Activated T-helper 1 cell treated with anti-CD3 and anti-CD28 coated beads, Interleukin-2, amount 50 U/mL, for 16 hours (primary cell): ENCODE data around the gene GRB14.
"Not testable (repeated sequence)": the region's sequence is repeated elsewhere in the genome, so short reads cannot be mapped to it uniquely, and the experiment has no call there.

ENCODE experiments used
- DNase-seq, 2 donors: peaks; one replicate each; pipeline ENCODE4 v3.0.0-alpha.2; 2020; ENCODE audit warnings: low read depth in 1 of 2, low spot score in 1 of 2

Gene GRB14

DNA sequence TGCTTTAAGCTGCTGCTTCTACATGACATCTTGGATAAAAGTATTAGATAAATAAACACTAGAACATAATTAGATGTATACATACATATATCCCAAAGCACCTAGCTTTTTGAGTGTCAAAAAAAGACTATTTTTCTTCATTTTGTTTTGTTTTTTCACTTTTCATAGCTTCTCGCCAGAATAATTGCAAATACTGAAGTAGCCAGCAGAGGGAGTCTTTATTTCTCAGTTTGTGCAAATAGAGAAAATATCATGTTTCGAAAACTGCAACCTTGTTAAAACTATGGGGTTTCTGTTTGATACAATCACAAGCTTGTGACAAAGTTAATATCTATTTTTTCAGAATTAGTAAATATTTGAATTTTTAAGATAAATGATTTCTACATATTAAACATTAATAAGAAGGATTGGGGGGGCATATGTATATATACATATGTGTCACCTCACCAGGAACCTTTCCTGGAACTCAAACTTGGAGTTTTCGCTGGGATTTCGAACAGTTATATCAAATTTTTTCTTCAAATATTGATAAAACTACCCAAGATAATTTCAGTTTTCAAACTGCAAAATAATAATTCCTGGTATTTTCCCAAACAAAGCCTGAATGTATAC, 61.0 kb downstream of the GRB14 start:
- no peak for DNase-seq

DNA sequence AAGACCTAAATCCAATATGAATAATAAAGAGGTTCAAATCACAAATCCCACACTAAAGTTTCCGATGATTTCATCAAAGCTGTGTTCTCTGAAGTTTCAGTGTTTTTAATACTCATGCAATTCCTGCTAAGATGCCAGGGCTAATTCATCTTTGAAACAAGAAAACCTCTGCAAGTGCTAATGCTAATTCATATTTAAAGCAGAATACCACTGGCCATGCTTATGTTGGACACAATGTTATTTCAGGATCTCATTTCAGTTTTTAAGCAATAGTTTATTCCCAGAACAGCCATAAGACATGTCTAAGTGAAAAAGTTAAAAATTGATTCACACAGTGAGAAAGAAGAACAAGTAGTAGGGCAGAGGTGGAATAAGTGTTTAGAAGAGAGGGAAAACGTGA, 62.8 kb downstream of the GRB14 start:
- DNase-seq: no peak

DNA sequence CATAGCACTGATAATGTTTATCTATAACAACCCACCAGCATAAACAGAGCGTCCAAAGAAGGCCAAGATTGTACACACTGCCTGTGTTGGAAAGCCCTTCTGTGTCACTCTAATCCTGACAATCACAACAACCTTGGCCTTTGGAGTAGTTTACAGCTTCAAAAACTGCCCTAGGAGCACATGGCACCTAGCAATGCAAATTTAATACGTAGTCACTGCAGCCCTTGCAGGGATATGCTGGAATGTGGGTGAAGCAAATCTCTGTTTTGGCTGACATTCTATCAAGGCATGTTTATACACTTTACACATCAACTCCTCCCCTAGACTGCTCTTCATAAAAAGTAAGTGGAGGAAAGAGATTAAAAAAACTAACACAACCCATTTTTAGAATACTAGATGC, 66.8 kb downstream of the GRB14 start:
- no peak for DNase-seq

DNA sequence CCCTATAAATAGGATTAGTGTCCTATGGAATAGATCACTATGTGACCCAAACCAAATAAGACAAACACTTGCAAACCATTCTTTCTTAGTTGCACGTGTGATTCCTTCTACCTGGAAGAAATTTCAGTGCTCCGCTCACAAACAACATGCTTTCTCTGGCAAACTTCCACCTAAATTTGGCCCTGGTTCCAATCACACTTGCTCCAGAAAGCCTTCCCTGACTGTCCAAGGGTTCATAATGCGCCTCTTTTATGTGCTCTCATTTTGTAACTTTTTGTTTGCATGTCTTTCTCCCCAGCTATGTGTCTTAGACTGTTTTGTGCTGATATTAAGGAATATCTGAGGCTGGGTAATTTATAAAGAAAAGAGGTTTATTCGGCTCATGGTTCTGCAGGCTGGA, 69.8 kb downstream of the GRB14 start:
- no peak for DNase-seq

DNA sequence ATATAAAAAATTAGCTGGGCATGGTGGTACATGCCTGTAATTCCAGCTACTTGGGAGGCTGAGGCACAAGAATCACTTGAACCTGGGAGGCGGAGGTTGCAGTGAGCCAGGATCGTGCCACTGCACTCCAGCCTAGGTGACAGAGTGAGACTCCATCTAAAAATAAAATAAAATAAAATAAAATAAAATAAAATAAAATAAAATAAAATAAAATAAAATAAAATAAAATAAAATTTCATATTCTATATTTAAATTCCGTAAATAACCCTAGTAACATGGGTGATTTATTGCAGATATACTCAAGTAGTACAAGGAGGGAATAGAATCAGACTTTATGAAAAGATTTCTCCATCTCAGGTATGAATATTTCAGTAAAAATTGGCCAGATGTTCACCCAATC, 71.6 kb downstream of the GRB14 start:
- DNase-seq: not testable (repeated sequence)

DNA sequence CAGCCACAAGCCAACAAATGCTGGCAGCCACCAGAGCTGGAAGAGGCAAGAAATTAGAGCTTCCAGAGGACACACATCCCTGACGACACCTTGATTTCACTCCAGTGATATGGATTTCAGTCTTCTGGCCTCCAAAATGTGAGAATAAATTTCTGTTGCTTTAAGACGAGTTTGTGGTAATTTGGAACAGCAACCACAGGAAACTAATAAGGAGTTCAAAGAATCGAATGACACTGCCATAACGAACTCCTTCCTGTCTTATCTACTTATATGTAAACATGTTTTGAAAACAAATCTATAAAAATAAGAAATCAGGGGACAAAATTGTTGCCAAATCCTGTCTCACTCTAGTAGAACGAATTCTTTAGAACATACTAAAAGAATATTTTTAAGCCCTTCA, 75.8 kb downstream of the GRB14 start:
- no peak for DNase-seq

DNA sequence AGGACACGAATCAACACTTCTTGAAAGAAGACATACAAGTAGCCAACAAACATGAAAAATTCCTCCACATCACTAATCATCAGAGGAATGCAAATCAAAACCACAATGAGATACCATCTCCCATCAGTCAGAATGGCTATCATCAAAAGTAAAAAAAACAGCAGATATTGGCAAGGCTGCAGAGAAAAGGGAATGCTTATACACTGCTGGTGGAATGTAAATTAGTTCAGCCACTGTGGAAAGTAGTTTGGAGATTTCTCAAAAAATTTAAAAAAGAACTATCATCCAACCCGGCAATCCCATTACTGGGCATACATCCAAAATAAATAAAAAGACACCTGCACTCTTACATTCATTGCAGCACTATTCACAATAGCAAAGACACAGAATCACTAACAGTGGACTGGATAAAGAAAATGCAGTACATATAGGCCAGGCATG, 78.7 kb downstream of the GRB14 start:
- DNase-seq: no peak

DNA sequence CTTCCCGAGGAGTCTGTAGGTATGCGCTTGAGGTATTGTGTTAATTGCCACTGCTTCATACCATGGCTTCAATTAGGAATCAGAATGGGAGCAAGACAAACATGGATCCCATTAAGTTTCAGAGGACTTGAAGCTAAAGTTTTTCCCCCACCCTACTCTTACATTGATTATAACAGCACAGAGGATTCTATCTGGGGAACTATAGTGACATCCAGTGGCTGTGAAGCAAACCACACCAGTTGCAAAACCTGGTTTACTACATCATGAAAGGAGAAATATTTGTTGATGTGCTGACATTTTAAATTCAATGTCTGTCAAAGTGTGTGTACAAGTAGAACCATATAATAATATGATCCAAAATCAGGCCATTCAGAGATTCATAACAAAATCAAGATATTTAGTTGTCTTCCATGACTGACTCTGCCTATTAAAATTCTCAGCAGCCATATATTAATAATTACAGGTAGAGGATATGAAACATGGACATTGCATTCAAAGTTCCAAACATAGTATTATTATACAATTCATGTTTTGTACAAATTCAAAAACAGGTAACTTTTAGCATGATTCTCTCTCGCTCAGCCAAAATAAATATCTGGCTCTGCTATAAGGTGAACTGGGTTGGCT, 82.9 kb downstream of the GRB14 start:
- no peak for DNase-seq

DNA sequence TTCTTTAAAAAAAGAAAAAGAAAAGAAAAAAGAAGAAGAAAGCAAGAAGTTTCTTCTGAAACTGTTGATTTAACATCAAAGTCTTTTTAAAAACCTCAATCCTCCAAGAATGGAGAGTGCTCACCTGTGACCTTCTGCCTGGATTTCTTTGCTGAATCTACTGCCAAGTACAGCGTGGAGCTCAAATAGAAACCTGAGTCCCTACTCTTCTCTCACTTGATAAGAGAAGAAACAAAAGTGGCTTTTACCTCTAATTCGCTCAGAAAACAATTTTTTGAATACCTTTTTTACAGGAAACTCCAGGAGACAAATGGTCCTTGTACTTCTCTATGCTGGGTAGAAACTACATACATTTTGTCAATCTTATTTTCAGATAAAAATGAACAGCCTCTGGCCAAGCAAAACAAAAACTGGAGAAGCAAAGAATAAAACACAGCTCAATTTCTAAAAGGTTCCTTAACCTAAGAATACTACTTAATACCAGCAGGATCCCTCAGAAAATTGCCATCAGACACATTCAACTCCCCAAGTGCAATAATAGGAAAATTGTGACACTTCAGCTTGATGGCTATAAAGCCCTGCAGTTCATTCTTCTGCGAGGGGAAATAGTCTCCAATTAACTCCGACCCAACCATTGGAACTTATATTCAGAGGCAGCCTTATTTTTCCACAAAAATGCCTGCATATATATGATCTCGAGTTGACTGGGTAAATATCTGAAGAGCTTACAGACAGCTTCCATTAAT, 85.8 kb downstream of the GRB14 start:
- DNase-seq: no peak

DNA sequence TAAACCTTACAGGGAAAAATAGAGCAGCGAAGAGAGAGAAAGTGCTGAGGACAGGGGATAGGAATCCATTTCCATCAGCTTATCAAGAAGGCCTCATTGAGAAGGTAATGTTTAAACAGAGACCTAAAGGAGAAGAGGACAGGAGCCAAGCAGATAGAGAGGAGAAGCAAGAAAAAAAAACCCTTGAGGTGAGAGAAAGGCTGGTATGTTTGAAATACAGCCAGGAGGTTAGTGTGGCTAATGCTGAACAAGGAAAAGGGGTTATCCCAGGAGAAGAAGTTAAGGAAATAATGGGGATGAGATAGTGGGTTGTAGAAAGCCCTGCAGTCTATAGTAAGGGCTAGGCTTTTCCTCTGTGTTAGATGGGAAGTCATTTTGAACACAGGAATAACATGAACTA, 90.8 kb downstream of the GRB14 start:
- DNase-seq: no peak

DNA sequence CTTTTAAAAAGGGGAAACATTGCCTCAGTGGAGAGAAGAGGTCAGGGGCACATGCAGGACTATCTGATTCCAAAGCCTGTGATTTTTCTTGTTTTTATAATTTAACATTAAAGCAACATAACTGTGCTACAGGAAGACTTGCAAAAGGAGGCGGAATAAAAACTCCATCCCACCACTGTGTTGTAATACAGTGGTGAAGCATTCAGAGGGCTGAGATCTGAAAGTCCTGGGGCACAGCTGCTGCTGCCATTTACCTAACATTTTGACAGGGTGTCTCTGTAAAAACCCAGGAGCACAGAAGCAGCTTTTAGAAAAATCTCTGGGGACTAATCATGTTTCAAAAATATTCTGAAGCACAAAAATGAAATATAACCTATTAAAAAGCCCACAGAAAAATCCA, 97.6 kb downstream of the GRB14 start:
- no peak for DNase-seq

DNA sequence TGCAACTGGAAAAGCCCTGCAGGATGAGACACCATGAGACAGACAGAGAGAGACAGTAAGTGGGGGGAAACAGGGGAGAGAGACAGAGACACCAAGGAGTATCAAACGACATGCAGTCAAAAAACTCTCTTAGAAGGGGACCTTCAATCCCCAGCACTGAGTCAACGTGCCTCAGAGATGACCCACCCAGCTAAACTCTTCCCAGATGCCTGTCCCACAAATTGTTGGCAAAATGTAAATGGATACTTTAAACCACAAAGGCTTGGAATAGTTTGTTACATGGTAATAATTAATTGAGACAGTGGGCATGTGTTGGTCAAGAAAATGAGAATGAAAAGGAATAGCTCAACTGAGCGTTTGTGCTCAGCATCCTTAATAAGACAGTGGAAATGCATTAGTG, 98.3 kb downstream of the GRB14 start:
- DNase-seq: no peak

DNA sequence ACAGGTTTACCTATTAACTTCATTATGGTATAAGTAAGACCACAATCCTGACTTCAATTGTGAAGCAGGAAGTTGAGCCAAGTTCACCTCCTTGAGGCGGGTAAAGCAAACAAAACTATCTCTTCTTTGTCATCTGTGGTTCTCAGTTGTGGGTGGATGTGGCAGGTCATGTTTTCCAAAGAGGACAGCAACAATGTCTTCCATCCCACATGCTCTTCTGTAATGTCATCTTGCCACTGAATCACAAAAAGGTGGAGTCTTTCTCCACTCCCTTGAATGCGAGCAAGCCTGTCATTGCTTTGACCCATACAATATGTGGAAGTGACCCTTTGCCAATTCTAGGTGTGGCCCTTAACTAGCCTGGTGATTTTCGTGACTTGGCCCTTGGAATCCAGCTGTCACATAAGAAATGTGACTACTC, 98.7 kb downstream of the GRB14 start:
- DNase-seq: no peak

DNA sequence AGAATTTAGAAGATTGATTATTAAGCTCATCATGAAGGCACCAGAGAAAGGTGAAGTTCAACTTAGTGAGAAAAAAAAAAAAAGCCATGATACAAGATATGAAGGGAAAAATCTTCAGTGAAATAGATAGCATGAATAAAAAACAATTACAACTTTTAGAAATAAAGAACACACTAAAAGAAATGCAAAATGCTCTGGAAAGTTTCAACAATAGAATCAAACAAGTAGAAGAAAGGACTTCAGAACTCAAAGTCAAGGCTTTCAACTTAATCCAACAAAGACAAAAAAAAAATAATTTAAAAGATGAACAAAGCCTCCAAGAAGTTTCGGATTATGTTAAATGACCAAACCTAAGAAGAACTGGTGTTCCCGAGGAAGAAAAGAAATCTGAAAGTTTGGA, 105.5 kb downstream of the GRB14 start:
- no peak for DNase-seq

DNA sequence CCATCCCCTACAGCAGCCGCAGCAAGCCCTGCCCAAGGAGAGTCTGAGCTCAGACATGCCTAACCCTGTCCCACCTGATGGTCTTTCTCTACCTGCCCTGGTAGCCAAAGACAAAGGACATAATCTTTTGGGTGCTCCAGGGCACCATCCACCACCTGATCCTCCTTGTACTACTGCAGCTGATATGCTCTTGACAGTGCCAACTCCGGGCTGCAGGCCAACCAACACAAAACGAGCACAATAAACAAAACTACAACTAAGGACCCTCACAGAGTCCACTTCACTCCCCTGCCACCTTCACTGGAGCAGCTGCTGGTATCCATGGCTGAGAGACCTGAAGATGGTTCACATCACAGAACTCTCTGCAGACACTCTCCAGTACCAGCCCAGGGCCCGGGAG, 106.3 kb downstream of the GRB14 start:
- DNase-seq: no peak

DNA sequence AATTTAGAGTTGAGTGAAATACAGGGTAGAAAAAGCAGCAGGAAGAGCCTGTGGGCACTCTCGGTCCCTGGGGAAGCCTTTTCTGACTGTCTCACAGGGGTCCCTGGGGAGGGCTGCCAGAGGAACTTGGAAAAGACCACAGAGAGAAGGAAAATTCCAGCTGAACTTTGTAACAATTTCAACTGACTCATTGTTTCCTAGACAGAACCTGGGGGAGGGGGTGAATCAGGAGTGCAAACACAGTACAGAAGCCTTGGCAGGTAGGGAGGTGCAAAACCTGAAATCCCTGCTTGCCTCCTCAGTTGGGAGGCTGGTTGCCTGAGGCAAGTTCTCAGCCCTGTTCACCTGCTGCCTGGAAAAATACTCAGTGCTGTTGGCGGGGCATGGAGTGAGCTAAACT, 106.8 kb downstream of the GRB14 start:
- DNase-seq: no peak

DNA sequence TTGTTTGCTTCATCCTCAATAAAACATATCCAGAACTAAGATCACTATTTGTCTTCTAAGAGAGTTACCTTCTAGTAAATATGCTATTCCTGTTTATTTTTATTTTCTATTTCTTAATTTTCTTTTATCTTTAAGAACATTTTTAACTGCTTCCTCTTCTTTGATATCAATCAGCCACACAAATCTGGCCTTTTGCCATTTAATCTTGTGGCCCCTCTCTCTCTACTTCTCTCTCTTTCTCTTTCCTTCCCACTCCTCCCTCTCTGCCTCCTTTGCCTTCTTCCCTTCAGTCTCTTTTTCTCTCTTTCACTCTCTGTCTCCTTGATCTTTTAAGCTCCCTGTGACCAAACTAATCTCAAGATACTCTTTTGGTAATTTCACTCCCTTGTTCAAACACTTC, 108.4 kb downstream of the GRB14 start:
- no peak for DNase-seq

DNA sequence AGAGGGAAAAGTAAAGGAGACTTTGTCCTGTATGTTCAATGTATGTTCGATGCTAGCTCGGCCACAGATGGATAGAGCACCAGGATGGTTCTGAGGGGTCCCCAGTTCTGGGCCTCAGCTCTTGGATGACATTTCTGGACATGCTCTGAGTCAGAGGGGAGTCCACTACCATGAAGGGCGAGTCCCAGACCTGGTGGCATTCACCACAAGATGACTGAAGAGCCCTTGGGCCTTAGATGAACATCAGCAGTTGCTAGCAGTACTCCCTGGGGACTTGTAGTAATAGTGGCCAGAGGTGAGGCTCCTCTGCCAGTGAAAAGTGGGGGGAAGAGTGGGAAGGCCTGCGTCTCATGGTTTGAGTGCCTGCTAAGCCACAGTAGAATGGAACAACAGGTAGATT, 109.5 kb downstream of the GRB14 start:
- no peak for DNase-seq

DNA sequence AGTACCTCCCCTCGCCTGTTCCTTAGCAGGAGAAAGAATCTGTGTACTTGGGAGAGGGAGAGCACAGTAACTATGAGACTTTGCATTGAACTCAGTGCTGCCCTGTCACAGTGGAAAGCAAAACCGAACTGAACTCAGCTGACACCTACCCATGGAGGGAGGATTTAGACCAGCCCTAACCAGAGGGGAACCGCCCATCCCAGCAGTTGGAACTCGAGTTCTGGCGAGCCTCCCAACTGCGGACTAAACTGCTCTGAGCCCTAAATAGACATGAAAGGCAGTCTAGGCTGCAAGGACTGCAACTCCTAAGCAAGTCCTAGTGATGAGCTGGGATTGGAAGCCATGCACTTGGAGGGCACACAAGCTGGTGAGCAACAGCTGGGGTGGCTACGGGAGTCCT, 110.4 kb downstream of the GRB14 start:
- DNase-seq: no peak

DNA sequence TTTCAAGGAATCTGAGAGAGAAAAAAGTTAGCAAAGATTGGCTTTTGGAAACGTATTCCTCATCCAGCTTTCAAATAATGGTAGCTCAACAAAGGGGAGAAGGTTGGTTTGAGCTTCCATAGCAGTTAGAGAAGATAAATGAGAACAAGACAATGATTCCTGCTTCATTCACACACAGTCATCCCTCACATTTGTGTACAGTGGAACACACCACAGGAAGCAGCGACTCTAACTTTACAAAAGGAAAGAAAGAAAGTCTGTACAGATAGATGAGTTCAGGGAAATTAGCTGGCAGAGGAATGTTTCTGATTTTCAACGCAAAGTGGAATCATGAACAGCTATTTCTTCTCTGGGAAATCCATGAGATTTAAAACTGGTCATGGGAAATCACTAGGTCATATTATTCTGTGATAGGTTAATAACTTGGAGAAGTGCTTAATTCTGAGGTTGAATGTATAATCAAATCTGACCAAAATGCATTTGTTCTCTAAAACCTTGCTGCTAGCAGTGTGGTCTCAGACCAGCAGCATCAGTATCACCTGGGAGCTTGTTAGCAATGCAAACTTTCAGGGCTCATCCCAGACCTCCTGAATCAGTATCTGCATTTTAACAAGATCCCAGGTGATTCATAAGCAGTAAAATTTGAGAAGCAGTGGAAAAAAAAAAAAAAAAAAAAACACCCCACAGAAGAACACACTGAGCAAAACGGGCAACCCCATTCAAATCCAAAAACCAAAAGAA, 112.0 kb downstream of the GRB14 start:
- DNase-seq: no peak

DNA sequence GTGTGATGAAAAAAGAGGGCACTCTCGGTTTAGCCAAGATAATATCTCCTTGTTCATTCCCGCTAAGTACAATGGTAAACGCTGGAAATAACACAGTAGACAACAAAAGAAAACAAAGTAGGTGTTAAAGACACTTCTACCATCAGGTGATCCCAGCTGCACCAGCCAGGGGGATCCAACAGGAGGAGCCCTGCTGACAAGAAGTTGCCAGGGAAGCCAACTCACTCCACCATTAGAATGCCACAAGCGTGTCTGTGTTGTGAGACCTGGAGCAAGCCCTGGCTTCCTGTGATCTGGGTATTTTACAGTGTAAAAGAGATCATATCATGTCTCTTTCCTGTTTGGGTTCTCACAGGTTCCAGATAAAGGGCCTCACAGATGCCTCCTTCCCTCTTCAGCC, 117.0 kb downstream of the GRB14 start:
- DNase-seq: no peak

DNA sequence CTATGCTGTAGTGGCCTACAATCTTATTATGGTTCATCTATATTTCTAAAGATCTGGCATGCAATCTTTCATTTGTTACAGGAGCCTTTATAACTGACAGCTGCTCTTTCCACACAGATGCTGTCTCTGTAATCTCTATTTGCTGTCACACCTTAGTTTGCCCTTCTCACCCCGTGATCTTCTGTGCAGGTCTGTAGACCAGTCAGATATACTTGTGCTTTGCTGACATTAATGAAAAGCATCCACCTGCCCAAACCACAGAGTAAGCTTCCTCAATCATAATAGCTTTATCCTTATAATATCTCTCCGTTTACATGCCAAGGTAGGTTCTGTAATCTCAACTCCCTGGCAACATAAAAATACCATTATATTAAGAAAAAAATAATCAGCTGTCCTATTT, 122.4 kb downstream of the GRB14 start:
- DNase-seq: no peak
